Neural crest cell (in vitro differentiated cells): ENCODE measurements around the gene ANO1. TPM values are rescaled to one million over a fixed set of nuclear protein-coding genes. Genes with fewer than 3 reads are reported as not detected.

ENCODE experiments used
- DNase-seq: peaks from one replicate; pipeline ENCODE4 v3.0.0; 2021; ENCODE audit warnings: low read depth, mixed read lengths, low spot score
- H3K27ac Mint-ChIP-seq: one replicate; pipeline ENCODE4 v1.8.0; 2021; ENCODE audit warnings: mild to moderate bottlenecking, mixed read lengths; ENCODE audit not compliant: unreplicated experiment
- H3K27me3 Mint-ChIP-seq: 2 replicates; pipeline ENCODE4 v1.8.0; 2021; ENCODE audit warnings: low read depth, mild to moderate bottlenecking, mixed read lengths
- H3K36me3 Mint-ChIP-seq: 2 replicates; pipeline ENCODE4 v1.8.0; 2021; ENCODE audit warnings: low read depth, mild to moderate bottlenecking, mixed read lengths
- H3K4me1 Mint-ChIP-seq: 2 replicates; pipeline ENCODE4 v1.8.0; 2021; ENCODE audit warnings: mixed read lengths
- H3K4me3 Mint-ChIP-seq: one replicate; pipeline ENCODE4 v1.8.0; 2021; ENCODE audit warnings: mild to moderate bottlenecking, mixed read lengths
- H3K9me3 Mint-ChIP-seq: 2 replicates; pipeline ENCODE4 v1.8.0; 2021; ENCODE audit warnings: mixed read lengths
- total RNA-seq: library from RNA; stranded (reverse); gene quantifications from 2 replicates; pipeline ENCODE4 v1.2.1, GENCODE V29; 2021
- TF ChIP-seq, protein P1 (sequence below): fragments of 200-600 bp; sonication (generic); conservative IDR thresholded peaks from 2 replicates; pipeline ENCODE4 v1.5.0; 2021; ENCODE audit warnings: antibody characterized with exemption, mild to moderate bottlenecking

The ANO1 gene
- total RNA-seq, 1 donor from 2014 or later, result not detected

DNA sequence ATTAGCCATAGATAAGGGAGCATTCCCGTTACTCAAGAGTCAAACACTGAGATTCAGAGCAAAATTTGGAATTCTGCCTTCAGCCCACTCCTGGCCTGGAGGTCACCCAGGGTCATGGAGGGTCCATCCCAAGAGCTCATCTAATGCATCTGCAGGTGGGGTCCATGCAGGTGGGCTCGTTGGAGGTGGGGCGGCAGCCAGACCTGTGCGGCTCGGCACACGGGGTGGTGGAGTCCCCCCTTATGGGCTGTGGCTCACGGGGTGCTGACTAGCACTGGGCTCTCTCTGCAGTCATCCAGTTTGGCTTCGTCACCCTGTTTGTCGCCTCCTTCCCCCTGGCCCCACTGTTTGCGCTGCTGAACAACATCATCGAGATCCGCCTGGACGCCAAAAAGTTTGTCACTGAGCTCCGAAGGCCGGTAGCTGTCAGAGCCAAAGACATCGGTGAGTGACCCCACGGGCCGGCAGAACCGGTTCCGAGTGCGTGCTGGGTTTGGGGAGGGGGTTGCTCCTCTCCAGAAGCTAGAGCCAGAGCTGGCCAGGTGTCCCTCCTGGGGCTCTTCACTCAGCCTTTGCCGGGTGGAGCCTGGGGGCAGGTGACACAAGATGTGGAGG, 92.6 kb downstream of the ANO1 start:
- TF ChIP-seq, protein P1, sequence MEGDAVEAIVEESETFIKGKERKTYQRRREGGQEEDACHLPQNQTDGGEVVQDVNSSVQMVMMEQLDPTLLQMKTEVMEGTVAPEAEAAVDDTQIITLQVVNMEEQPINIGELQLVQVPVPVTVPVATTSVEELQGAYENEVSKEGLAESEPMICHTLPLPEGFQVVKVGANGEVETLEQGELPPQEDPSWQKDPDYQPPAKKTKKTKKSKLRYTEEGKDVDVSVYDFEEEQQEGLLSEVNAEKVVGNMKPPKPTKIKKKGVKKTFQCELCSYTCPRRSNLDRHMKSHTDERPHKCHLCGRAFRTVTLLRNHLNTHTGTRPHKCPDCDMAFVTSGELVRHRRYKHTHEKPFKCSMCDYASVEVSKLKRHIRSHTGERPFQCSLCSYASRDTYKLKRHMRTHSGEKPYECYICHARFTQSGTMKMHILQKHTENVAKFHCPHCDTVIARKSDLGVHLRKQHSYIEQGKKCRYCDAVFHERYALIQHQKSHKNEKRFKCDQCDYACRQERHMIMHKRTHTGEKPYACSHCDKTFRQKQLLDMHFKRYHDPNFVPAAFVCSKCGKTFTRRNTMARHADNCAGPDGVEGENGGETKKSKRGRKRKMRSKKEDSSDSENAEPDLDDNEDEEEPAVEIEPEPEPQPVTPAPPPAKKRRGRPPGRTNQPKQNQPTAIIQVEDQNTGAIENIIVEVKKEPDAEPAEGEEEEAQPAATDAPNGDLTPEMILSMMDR, result no peak
- no peaks in the 10 kb centered on the region for H3K36me3 Mint-ChIP-seq
- H3K9me3 Mint-ChIP-seq, result no peaks in the 10 kb centered on the region
- H3K4me3 Mint-ChIP-seq, result no peak overlapping the region
- no peaks in the 10 kb centered on the region for H3K27me3 Mint-ChIP-seq
- no peak for DNase-seq
- H3K4me1 Mint-ChIP-seq, result peaks cover 20% of the 10 kb centered on the region
- no peak overlapping the region for H3K27ac Mint-ChIP-seq

GRCh38 chr11:70173018-70173417, 94.9 kb downstream of the ANO1 start:
- no peak for DNase-seq
- peaks cover 22% of the 10 kb centered on the region for H3K4me1 Mint-ChIP-seq
- H3K4me3 Mint-ChIP-seq, result no peak overlapping the region
- TF ChIP-seq, protein P1, result no peak
- no peak overlapping the region for H3K27ac Mint-ChIP-seq
- no peaks in the 10 kb centered on the region for H3K27me3 Mint-ChIP-seq
- no peaks in the 10 kb centered on the region for H3K36me3 Mint-ChIP-seq
- no peaks in the 10 kb centered on the region for H3K9me3 Mint-ChIP-seq

- DNase-seq, result no peak
- peak overlapping the region; percentile 88 for H3K27ac Mint-ChIP-seq
- TF ChIP-seq, protein P1, result no peak
- H3K36me3 Mint-ChIP-seq, result no peaks in the 10 kb centered on the region
- H3K9me3 Mint-ChIP-seq, result no peaks in the 10 kb centered on the region
- H3K4me3 Mint-ChIP-seq, result peak overlapping the region; percentile 31
- H3K27me3 Mint-ChIP-seq, result no peaks in the 10 kb centered on the region
- H3K4me1 Mint-ChIP-seq, result peaks cover 22% of the 10 kb centered on the region
Measured at GRCh38 chr11:70174547-70175235, 96.6 kb downstream of the ANO1 start.

GRCh38 chr11:70175236-70175698, 97.2 kb downstream of the ANO1 start:
- peak overlapping the region; percentile 31 for H3K4me3 Mint-ChIP-seq
- no peaks in the 10 kb centered on the region for H3K9me3 Mint-ChIP-seq
- TF ChIP-seq, protein P1, result no peak
- peaks cover 22% of the 10 kb centered on the region for H3K4me1 Mint-ChIP-seq
- H3K36me3 Mint-ChIP-seq, result no peaks in the 10 kb centered on the region
- H3K27ac Mint-ChIP-seq, result peak overlapping the region; percentile 13
- DNase-seq, result peak; percentile 17
- H3K27me3 Mint-ChIP-seq, result no peaks in the 10 kb centered on the region

- H3K9me3 Mint-ChIP-seq, result no peaks in the 10 kb centered on the region
- no peak overlapping the region for H3K4me3 Mint-ChIP-seq
- H3K27ac Mint-ChIP-seq, result no peak overlapping the region
- TF ChIP-seq, protein P1, result peak; percentile 65
- peak; percentile 51 for DNase-seq
- no peaks in the 10 kb centered on the region for H3K36me3 Mint-ChIP-seq
- no peaks in the 10 kb centered on the region for H3K27me3 Mint-ChIP-seq
- H3K4me1 Mint-ChIP-seq, result peaks cover 22% of the 10 kb centered on the region
Measured at GRCh38 chr11:70176940-70177689, 99.0 kb downstream of the ANO1 start.
